ENCODE measurements around the gene MDP1. TPM values are rescaled to one million over a fixed set of nuclear protein-coding genes. Genes with fewer than 3 reads are reported as not detected.

The MDP1 gene
- total RNA-seq, 3 donors from 2014 or later (not counting 1 experiment from before 2014, with no cell fraction given) = 4.0 to 6.1 (median 5.5) TPM

DNA sequence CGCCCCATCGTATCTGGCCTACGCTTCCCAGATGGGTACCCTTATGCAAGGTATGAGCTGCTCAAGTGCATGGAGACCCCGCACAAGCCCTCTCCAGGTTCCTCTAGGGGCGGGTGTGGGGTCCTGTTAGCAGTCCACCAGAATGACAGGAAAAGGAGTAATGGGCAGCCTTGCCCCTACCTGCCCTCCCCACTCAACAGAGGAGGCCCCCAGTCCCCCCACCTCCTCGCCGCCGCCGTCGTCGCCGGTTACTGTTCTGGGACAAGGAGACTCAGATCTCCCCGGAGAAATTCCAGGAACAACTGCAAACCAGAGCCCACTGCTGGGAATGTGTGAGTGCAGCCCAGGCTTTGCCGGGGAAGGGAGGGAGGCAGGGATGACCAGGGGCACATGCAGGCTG is 38.0 kb downstream of the MDP1 start:
- Histone ChIP-seq H3K27ac (ENCODE audit: low read length) (no peak overlapping the region), H3K36me3 (ENCODE audit: control insufficient read depth, insufficient read depth, low read length) (peaks cover 45% of the 10 kb centered on the region)

DNA sequence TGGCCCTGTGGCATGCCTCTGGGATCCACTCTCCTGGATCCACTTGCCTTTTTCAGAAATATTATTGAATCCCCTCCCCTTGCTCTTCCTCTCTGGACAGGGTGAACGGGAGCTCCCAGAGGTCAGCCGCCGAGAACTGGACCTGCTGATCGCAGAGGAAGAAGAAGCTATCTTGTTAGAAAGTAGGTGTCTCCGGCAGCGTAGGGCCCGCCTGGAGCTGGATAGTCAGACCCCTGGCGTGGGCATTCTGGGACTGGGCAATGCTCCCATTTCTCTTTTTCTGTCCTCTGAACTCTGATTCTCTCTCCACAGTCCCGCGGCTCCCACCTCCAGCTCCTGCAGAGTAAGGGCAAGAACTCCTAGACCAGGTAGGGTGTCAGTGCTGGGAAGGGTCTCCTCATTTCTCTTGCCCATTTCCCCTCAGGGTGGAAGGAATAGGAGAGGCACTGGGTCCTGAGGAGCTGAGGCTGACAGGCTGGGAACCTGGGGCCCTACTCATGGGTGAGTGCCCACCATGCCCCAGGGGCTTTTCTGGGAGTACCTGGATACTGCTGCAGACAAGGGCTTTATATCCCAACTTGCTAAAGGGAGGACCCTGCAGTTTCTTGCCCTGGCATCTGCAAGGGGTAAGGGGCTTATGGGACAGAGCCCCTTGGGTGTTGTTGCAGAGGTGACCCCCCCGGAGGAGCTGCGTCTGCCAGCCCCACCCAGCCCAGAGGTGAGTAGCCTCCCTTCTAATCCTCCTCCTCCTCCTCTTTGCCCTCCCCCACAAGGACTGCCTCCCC is 38.6 kb downstream of the MDP1 start:
- peaks cover 41% of the 10 kb centered on the region for H3K36me3 ChIP-seq (ENCODE audit: control insufficient read depth, insufficient read depth, low read length)
- H3K4me3 ChIP-seq (ENCODE audit: low read length) = no peak overlapping the region
- H3K27ac ChIP-seq (ENCODE audit: low read length) = no peak overlapping the region
- WGBS (ENCODE audit: insufficient coverage) = 98% methylated on average over 7 of the region's 12 CpGs
- H3K27me3 ChIP-seq (ENCODE audit: control insufficient read depth, insufficient read depth, low read length) = no peaks in the 10 kb centered on the region
- no peak for DNase-seq
- intact Hi-C loops (cut with micrococcal nuclease) = no loop called here
- H3K9me3 Mint-ChIP-seq = no peaks in the 10 kb centered on the region
- no peak overlapping the region for H3K4me3 Mint-ChIP-seq
- no peaks in the 10 kb centered on the region for H3K27me3 Mint-ChIP-seq (ENCODE audit: low read depth in 2 of 2)
- ATAC-seq = no peak
- peaks cover 0 to 10% of the 10 kb centered on the region in 2 donors for H3K4me1 Mint-ChIP-seq
- TF ChIP-seq, protein P1, sequence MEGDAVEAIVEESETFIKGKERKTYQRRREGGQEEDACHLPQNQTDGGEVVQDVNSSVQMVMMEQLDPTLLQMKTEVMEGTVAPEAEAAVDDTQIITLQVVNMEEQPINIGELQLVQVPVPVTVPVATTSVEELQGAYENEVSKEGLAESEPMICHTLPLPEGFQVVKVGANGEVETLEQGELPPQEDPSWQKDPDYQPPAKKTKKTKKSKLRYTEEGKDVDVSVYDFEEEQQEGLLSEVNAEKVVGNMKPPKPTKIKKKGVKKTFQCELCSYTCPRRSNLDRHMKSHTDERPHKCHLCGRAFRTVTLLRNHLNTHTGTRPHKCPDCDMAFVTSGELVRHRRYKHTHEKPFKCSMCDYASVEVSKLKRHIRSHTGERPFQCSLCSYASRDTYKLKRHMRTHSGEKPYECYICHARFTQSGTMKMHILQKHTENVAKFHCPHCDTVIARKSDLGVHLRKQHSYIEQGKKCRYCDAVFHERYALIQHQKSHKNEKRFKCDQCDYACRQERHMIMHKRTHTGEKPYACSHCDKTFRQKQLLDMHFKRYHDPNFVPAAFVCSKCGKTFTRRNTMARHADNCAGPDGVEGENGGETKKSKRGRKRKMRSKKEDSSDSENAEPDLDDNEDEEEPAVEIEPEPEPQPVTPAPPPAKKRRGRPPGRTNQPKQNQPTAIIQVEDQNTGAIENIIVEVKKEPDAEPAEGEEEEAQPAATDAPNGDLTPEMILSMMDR (IDR thresholded peaks at IDR 0.05) = no peak
- H3K36me3 Mint-ChIP-seq = peaks cover 6% of the 10 kb centered on the region
- H3K4me1 ChIP-seq (ENCODE audit: control insufficient read depth, insufficient read depth, low read length) = peaks cover 10% of the 10 kb centered on the region
- no peak overlapping the region for H3K27ac Mint-ChIP-seq
- no peaks in the 10 kb centered on the region for H3K9me3 ChIP-seq (ENCODE audit: control insufficient read depth, insufficient read depth, low read length)

More for the DNA sequence above, 38.0 kb downstream of the MDP1 start:
- Histone ChIP-seq H3K9me3 (ENCODE audit: control insufficient read depth, insufficient read depth, low read length) (no peaks in the 10 kb centered on the region), H3K4me3 (ENCODE audit: low read length) (no peak overlapping the region), H3K4me1 (ENCODE audit: control insufficient read depth, insufficient read depth, low read length) (peaks cover 3% of the 10 kb centered on the region), H3K27me3 (ENCODE audit: control insufficient read depth, insufficient read depth, low read length) (no peaks in the 10 kb centered on the region)
- peaks cover 6% of the 10 kb centered on the region for H3K36me3 Mint-ChIP-seq
- TF ChIP-seq, protein P1 (IDR thresholded peaks at IDR 0.05) = no peak
- H3K4me1 Mint-ChIP-seq = peaks cover 0 to 9% of the 10 kb centered on the region in 2 donors
- over 99% methylated on average over 14 of the region's 14 CpGs for WGBS (ENCODE audit: insufficient coverage)
- H3K4me3 Mint-ChIP-seq = no peak overlapping the region
- no peak for ATAC-seq
- H3K27ac Mint-ChIP-seq = no peak overlapping the region
- intact Hi-C loops (cut with micrococcal nuclease) = no loop called here
- no peak for DNase-seq
- no peaks in the 10 kb centered on the region for H3K9me3 Mint-ChIP-seq
- H3K27me3 Mint-ChIP-seq (ENCODE audit: low read depth in 2 of 2) = no peaks in the 10 kb centered on the region

DNA sequence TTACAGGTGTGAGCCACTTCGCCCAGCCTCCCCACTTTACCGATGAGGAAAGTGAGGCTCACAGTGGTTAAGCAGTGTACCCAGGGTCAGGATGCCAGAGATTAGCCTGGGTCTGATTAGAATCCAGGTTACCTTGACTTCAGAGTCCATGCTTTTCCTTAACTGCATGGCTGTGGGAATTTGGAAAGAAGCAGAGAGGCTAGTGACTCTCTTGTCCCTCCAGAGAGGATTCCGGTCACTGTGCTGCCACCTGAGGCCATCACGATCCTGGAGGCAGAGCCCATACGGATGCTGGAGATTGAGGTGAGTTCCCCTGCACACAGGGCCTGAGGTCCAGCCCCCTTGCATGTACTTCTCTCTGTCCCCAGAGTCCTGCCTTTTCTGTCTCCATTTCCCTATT is 39.3 kb downstream of the MDP1 start:
- Mint-ChIP-seq H3K9me3 (no peaks in the 10 kb centered on the region), H3K4me1 (peaks cover 1 to 16% of the 10 kb centered on the region in 2 donors), H3K27me3 (ENCODE audit: low read depth in 2 of 2) (no peaks in the 10 kb centered on the region), H3K27ac (no peak overlapping the region), H3K4me3 (no peak overlapping the region), H3K36me3 (peaks cover 6% of the 10 kb centered on the region)
- Histone ChIP-seq H3K9me3 (ENCODE audit: control insufficient read depth, insufficient read depth, low read length) (no peaks in the 10 kb centered on the region), H3K36me3 (ENCODE audit: control insufficient read depth, insufficient read depth, low read length) (peaks cover 41% of the 10 kb centered on the region), H3K4me3 (ENCODE audit: low read length) (no peak overlapping the region), H3K4me1 (ENCODE audit: control insufficient read depth, insufficient read depth, low read length) (peaks cover 16% of the 10 kb centered on the region), H3K27ac (ENCODE audit: low read length) (no peak overlapping the region), H3K27me3 (ENCODE audit: control insufficient read depth, insufficient read depth, low read length) (no peaks in the 10 kb centered on the region)
- DNase-seq (no peak), ATAC-seq (no peak)
- TF ChIP-seq, protein P1 (IDR thresholded peaks at IDR 0.05) = no peak
- 98% methylated on average over 5 of the region's 5 CpGs for WGBS (ENCODE audit: insufficient coverage)
- intact Hi-C loops (cut with micrococcal nuclease) = no loop called here

Data from natural killer cell (primary cell).